PC-9 (cell line): ENCODE results near the gene GOLPH3L. TPM values are rescaled to one million over a fixed set of nuclear protein-coding genes. Genes with fewer than 3 reads are reported as not detected.
"Not testable (repeated sequence)": the region's sequence is repeated elsewhere in the genome, so short reads cannot be mapped to it uniquely, and the experiment has no call there.

Experiments
- BruUV-seq: library from RNA; stranded (reverse); fragments of 400-500 nt; replicated peaks from 2 replicates; lab custom pipeline; 2021; lab: Mats Ljungman, UMichigan
- CTCF ChIA-PET: fragments of 300-600 bp; sonication (Branson Sonifier 250); formaldehyde crosslinking; loops from one replicate; lab custom pipeline; 2022; ENCODE audit warnings: antibody characterized with exemption; lab: Charles Lee
- POLR2A ChIA-PET: fragments of 300-600 bp; sonication (Branson Sonifier 250); formaldehyde crosslinking; loops from one replicate; lab custom pipeline; 2022; ENCODE audit warnings: antibody characterized with exemption; ENCODE audit not compliant: unreplicated experiment; lab: Charles Lee
- DNase-seq, 2 experiments: peaks; one replicate each; pipeline versions ENCODE4 v3.0.0 to v3.0.0-alpha.2; 2015 to 2022; ENCODE audit warnings: mixed read lengths in 1 of 2
- H2AFZ ChIP-seq: fragments of 200-600 bp; sonication (generic); 2 replicates; pipeline ENCODE4 v1.8.1; 2017; ENCODE audit warnings: antibody characterized with exemption
- H3F3A ChIP-seq: fragments of 200-600 bp; sonication (generic); 2 replicates; pipeline ENCODE4 v1.8.1; 2017; ENCODE audit warnings: antibody characterized with exemption, mild to moderate bottlenecking, low read depth; ENCODE audit not compliant: insufficient read depth
- H3K27ac ChIP-seq: fragments of 200-600 bp; sonication (generic); 2 replicates; pipeline ENCODE4 v1.6.1; 2016; ENCODE audit warnings: mixed run types
- H3K27me3 ChIP-seq: fragments of 200-600 bp; sonication (generic); 2 replicates; pipeline ENCODE4 v1.6.1; 2016; ENCODE audit warnings: low read depth, mixed run types; ENCODE audit not compliant: insufficient read depth
- H3K36me3 ChIP-seq: fragments of 200-600 bp; sonication (generic); 2 replicates; pipeline ENCODE4 v1.6.1; 2016; ENCODE audit warnings: low read depth, mixed run types
- H3K4me1 ChIP-seq: fragments of 200-600 bp; sonication (generic); replicated peaks from 2 replicates; pipeline ENCODE4 v1.6.1; 2016; ENCODE audit warnings: mixed run types; ENCODE audit not compliant: insufficient read depth
- H3K4me2 ChIP-seq: fragments of 200-600 bp; sonication (generic); 2 replicates; pipeline ENCODE4 v1.6.1; 2017; ENCODE audit warnings: mixed run types
- H3K4me3 ChIP-seq: fragments of 200-600 bp; sonication (generic); 2 replicates; pipeline ENCODE4 v1.6.1; 2016; ENCODE audit warnings: mixed run types
- H3K79me2 ChIP-seq: fragments of 200-600 bp; sonication (generic); 2 replicates; pipeline ENCODE4 v1.6.1; 2017; ENCODE audit warnings: low read depth, mixed run types
- H3K9me2 ChIP-seq: fragments of 200-600 bp; sonication (generic); 2 replicates; pipeline ENCODE4 v1.8.1; 2017; ENCODE audit warnings: mild to moderate bottlenecking; ENCODE audit not compliant: insufficient read depth
- H3K9me3 ChIP-seq: fragments of 200-600 bp; sonication (generic); 2 replicates; pipeline ENCODE4 v1.8.1; 2016; ENCODE audit warnings: low read depth; ENCODE audit not compliant: insufficient read depth
- H4K20me1 ChIP-seq: fragments of 200-600 bp; sonication (generic); 2 replicates; pipeline ENCODE4 v1.8.1; 2017; ENCODE audit not compliant: insufficient read depth
- CTCF ChIP-seq: fragments of 200-600 bp; sonication (generic); conservative IDR thresholded peaks from 2 replicates; pipeline ENCODE4 v1.6.1; 2017; ENCODE audit warnings: mixed run types, antibody characterized with exemption, mild to moderate bottlenecking, moderate library complexity
- EZH2 ChIP-seq: fragments of 200-600 bp; sonication (generic); IDR thresholded peaks from 2 replicates; pipeline ENCODE4 v1.8.0; 2017; ENCODE audit warnings: antibody characterized with exemption, low read depth
- intact Hi-C: fragments of 100-400 bp; cut with micrococcal nuclease; formaldehyde crosslinking; loops from one replicate; pipeline ENCODE4 v1.10.0; 2022; ENCODE audit not compliant: unreplicated experiment
- total RNA-seq: library from RNA; stranded (reverse); gene quantifications from 2 replicates; pipeline ENCODE4 v1.2.3, GENCODE V29; 2021

Gene GOLPH3L
- total RNA-seq, 1 experiment from 2014 or later = 52.7 TPM

- TF ChIP-seq CTCF = no peak
- no peak for TF ChIP-seq EZH2
- Histone ChIP-seq H3K4me1 (peaks cover 34% of the 10 kb centered on the region), H3F3A (peaks cover 46% of the 10 kb centered on the region), H3K4me2 (no peak overlapping the region), H3K27ac (no peak overlapping the region), H3K9me3 (no peaks in the 10 kb centered on the region), H4K20me1 (no peaks in the 10 kb centered on the region), H3K79me2 (0 out of 2 replicates have a peak, but pooled peaks cover 12% of the 10 kb centered on the region), H2AFZ (no peak overlapping the region), H3K27me3 (no peaks in the 10 kb centered on the region), H3K9me2 (no peaks in the 10 kb centered on the region), H3K36me3 (peaks cover 6% of the 10 kb centered on the region; the same call in 1 of the 2 replicates), H3K4me3 (no peak overlapping the region)
- no TSS peak for BruUV-seq
- POLR2A ChIA-PET = no interaction called here
- CTCF ChIA-PET = interaction anchor here (0.5 kb wide), 1 partner anchor 112 kb away, joined by 4 read pairs; no protein-coding TSS in a partner anchor
- no peak for DNase-seq
- intact Hi-C loops = no loop called here
Measured at GRCh38 chr1:150601540-150601939, 95.4 kb downstream of the GOLPH3L start.

DNA sequence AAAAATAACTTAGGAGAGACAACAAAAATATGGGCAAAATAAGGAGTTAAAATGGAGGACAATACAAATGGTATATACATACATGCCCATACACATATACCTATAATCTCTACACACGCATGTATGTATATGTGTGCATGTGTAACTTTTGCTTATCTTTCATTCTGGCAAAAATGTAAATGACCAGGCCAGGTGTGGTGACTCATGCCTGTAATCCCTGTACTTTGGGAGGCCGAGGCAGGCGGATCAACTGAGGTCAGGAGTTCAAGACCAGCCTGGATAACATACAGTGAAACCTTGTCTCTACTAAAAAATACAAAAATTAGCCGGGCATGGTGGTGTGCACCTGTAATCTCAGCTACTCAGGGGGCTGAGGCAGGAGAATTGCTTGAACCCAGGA, 98.6 kb downstream of the GOLPH3L start:
- DNase-seq, H3K4me2 ChIP-seq, CTCF ChIA-PET, H3K4me3 ChIP-seq, H3K79me2 ChIP-seq, H3K36me3 ChIP-seq, H3K27me3 ChIP-seq, H3K9me3 ChIP-seq, H3K9me2 ChIP-seq, intact Hi-C loops, H2AFZ ChIP-seq, H3K27ac ChIP-seq, H4K20me1 ChIP-seq, BruUV-seq: not testable (repeated sequence)
- POLR2A ChIA-PET = interaction anchor here (0.6 kb wide), 1 partner anchor 19 kb away, joined by 8 read pairs; the partner anchor contains the start of gene MCL1
- peaks cover 35% of the 10 kb centered on the region for H3F3A ChIP-seq
- peaks cover 15% of the 10 kb centered on the region for H3K4me1 ChIP-seq

- H3K4me3 ChIP-seq = no peak overlapping the region
- peaks cover 6% of the 10 kb centered on the region; the same call in 1 of the 2 replicates for H3K36me3 ChIP-seq
- CTCF ChIA-PET = interaction anchor here (0.6 kb wide), 1 partner anchor 335 kb away, joined by 3 read pairs; no protein-coding TSS in a partner anchor
- no peaks in the 10 kb centered on the region for H3K79me2 ChIP-seq
- intact Hi-C loops = no loop called here
- H3K27ac ChIP-seq = no peak overlapping the region
- no peak overlapping the region for H3K4me2 ChIP-seq
- H3K9me3 ChIP-seq = no peaks in the 10 kb centered on the region
- POLR2A ChIA-PET = no interaction called here
- no peaks in the 10 kb centered on the region for H3K9me2 ChIP-seq
- BruUV-seq = no TSS peak
- H3K27me3 ChIP-seq = no peaks in the 10 kb centered on the region
- no peak for DNase-seq
- H2AFZ ChIP-seq = no peak overlapping the region
- no peak for TF ChIP-seq CTCF
- TF ChIP-seq EZH2 = no peak
- H4K20me1 ChIP-seq = no peaks in the 10 kb centered on the region
- peaks cover 25% of the 10 kb centered on the region for H3K4me1 ChIP-seq
- H3F3A ChIP-seq = peaks cover 40% of the 10 kb centered on the region
Measured at GRCh38 chr1:150596976-150597375, 100.0 kb downstream of the GOLPH3L start.

Other genes with a start within 250 kb of the GOLPH3L start
- 44.8 and 46.0 TPM in 2 replicates for gene TARS2, start 209.7 kb downstream of the GOLPH3L start, total RNA-seq
- 6.3 and 10.3 TPM in 2 replicates for gene ECM1, start 189.0 kb downstream of the GOLPH3L start, total RNA-seq
- 0.94 and 2.1 TPM in 2 replicates for gene FALEC, start 181.4 kb downstream of the GOLPH3L start, total RNA-seq
- gene ADAMTSL4, start 147.7 kb downstream of the GOLPH3L start, total RNA-seq = 67.9 and 76.7 TPM in 2 replicates
- 145 and 178 TPM in 2 replicates for gene MCL1, start 117.5 kb downstream of the GOLPH3L start, total RNA-seq
- gene ENSA, start 67.5 kb downstream of the GOLPH3L start, total RNA-seq = 229 and 263 TPM in 2 replicates
- gene HORMAD1, start 23.7 kb upstream of the GOLPH3L start, total RNA-seq = not detected in 2 replicates
- gene CTSS, start 68.6 kb upstream of the GOLPH3L start, total RNA-seq = 6.3 and 7.2 TPM in 2 replicates
- 4.7 and 4.9 TPM in 2 replicates for gene CTSK, start 111.1 kb upstream of the GOLPH3L start, total RNA-seq
- 30.3 and 35.1 TPM in 2 replicates for gene ARNT, start 179.4 kb upstream of the GOLPH3L start, total RNA-seq
- gene CTXND2, start 190.0 kb upstream of the GOLPH3L start, total RNA-seq = not detected in 2 replicates
- 45.6 and 51.1 TPM in 2 replicates for gene SETDB1, start 229.2 kb upstream of the GOLPH3L start, total RNA-seq